Stimulated activated CD8-positive, alpha-beta memory T cell treated with anti-CD3 and anti-CD28 coated beads, Interleukin-15, amount 100 ng/mL, for 4 hours (primary cell): Measurements from ENCODE around the gene PTPN22.
"Not testable (repeated sequence)": the region's sequence is repeated elsewhere in the genome, so short reads cannot be mapped to it uniquely, and the experiment has no call there.

Experiments used
- DNase-seq, 2 donors: peaks; one replicate each; pipeline ENCODE4 v3.0.0-alpha.2; 2020; ENCODE audit warnings: low read depth in 2 of 2

Gene PTPN22

GRCh38 chr1:113852694-113853093 is 18.8 kb downstream of the PTPN22 start:
- not testable (repeated sequence) for DNase-seq

DNA sequence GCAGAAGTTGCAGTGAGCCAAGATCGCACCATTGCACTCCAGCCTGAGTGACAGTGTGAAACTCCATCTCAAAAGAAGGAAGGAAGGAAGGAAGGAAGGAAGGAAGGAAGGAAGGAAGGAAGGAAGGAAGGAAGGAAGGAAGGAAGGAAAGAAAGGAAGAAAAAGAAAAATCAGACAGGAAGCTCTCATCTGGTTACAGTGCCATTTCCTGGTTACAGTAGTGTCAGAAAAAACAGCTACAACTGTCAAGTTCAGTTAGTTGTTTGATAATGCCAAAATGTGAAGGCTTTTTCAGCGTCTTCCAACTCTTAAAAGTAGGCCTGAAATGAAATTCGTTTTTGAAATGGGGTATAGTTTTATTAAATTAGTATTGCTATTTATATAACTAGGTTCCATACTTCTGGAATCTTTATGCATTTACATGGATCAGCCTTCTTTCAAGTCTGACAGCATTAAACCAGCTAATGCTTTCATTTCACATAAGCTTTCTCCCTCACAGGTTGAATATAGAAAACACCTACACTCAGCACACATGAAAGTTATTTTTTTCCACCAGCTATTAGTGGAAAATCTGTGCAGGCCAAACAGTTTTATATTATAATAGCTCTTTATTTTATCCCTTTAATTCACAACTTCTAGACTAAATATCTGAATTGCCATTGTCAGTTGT is 21.2 kb downstream of the PTPN22 start:
- no peak for DNase-seq

GRCh38 chr1:113849072-113849471 is 22.4 kb downstream of the PTPN22 start:
- no peak for DNase-seq

DNA sequence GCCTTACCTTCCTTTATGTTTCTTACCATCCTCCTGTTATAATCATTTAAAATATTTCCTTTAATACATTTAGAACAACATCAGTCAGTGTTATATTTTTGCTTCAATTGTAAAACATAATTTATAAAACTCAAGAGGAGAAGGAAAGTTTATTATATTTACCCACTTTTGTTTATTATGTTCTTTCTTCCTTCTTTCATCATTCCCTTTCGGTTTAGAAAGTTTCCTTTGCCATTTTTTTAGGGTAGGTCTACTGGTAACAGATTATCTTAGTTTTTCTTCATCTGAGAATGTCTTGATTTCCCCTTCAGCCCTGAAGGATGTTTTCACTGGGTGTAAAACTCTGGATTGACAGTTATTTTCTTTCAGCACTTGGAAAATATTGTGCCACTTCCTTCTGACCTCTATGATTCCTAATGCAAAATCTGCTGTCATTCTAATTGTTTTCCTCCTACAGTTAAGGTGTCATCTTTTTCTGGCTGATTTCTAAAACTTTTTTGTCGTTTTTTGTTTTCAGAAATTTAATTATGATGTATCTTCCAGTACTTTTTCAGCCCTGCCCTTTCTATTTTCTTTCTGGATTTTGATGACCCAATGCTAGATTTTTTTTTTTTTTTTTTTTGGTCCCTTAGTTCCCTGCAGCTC is 25.0 kb downstream of the PTPN22 start:
- no peak for DNase-seq

- DNase-seq, result no peak
These were observed 35.0 kb downstream of the PTPN22 start for GRCh38 chr1:113836534-113836933.

GRCh38 chr1:113835686-113836290 is 35.7 kb downstream of the PTPN22 start:
- DNase-seq, result no peak

- DNase-seq, result no peak
These were observed 36.8 kb downstream of the PTPN22 start for GRCh38 chr1:113834716-113835115.

DNA sequence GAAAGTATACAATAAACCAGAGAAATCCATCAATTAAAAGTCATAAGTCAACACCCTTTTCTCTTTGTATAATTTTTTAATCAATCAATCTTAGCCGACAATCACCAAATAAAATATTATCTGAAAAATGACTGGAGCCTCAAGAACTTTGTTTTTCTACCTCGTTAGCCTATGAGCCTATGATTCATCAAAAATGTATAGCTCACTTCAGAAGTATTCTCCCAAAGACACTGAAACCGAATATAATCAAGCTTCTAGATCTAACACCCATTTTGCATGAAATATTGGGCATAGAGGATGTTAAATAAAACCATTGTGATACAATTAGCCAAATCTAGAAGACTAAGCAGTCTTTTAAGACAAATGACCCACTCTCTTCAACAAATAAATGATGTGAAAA is 41.5 kb downstream of the PTPN22 start:
- DNase-seq, result no peak

DNA sequence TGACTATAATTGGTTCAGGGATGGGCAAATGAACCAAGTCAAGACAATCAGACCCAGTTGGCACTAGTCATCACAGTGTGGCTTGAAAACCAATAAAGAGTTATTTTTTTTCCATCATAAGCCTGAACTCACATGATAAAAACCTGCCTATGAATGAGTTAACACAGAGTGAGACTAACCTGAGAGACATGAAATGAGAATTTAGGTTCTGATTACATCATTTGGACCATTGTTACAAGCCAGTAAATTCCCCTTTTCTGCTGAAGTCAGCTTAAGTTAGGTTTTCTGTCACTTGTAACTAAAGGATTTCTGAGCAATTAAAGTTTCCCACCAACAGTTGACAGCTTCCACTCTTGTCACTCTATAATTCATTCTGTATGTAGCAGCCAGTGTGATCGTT is 49.6 kb downstream of the PTPN22 start:
- DNase-seq, result no peak

- no peak for DNase-seq
These were observed 52.9 kb downstream of the PTPN22 start for GRCh38 chr1:113818578-113818977.

DNA sequence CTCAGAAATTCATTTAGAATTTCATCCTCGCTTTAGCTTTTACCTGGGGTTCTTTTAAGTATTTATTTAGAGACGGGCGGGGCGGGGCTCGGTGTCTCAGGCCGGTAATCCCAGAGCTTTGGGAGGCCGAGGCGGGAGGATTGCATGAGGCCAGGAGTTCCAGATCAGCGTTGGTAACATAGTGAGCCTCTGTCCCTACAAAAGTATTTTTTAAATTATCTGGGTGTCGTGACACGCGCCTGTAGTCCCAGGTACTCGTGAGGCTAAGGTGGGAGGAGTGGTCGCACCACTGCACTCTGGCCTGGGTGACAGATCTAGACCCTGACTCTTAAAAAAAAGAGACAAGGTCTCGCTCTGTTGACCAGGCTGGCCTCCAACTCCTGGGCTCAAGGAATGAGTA is 58.3 kb downstream of the PTPN22 start:
- no peak for DNase-seq

DNA sequence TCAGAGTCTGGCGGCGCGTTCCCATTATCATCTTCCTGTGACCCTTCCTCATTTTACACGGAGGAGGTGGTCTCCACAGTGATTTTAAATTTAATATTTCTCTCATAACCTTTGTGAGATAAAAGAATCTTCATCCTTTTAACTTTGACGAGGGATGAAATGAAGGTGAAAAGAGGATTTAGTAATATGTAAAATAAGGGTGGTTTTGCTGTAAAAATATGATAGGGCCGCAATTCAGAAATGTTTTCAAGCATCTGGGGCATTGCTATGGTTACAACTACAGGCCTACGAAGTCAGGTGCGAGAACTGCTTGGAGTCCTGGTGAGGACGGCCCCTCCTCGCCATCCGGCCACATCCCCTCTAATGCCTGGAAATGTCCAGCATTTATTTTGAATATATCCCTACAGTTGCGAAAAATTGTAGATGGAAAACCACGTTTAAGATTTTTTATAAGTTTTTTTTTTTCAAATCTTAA is 58.8 kb downstream of the PTPN22 start:
- DNase-seq, result no peak

DNA sequence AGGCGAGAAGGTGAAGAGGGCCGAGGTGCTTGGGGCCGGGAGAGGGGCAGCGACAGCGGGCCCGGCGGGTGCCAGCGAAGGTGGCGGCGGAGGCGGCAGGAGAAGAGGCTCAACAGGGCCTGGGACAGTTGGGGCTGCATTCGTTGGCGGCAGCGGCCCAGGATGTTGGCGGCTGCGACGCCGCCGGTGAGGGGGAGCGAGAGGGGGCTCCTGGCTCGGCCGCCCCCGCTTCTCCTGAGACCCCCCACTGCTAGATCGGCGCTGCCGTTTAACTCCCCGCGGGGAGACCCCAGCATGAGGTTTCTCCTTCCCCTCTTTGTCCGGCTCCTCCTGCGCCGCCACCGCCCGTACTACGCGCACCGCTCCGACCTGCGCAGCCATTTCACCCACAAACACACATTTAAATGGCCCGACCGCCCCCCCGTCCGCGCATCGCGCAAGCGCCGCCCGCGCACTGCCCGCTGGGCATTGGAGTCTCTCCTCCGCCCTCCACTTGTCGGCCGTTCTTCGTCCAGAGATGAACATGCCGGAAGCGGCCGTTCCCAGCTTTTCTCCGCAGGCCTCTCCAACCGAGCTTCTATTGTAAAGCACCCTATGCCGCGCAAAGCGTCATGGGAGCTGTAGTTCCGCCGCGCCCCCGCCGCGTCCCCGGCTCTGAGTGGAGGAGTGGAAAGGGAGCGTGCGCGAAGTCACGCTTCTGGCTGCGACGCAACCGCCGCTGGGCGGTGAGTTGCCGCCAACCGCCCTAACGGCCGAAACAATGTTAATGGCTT is 59.4 kb downstream of the PTPN22 start, which contains the start of gene RSBN1:
Gene RSBN1 (minus strand): TSS at position 589 of the 773 bp plus-strand sequence. CDS start 64 bp downstream, at position 525.
- DNase-seq, result peak; percentile 96

GRCh38 chr1:113811156-113811887 is 60.2 kb downstream of the PTPN22 start:
- peak in 1 of 2 donors; percentile 4 for DNase-seq

DNA sequence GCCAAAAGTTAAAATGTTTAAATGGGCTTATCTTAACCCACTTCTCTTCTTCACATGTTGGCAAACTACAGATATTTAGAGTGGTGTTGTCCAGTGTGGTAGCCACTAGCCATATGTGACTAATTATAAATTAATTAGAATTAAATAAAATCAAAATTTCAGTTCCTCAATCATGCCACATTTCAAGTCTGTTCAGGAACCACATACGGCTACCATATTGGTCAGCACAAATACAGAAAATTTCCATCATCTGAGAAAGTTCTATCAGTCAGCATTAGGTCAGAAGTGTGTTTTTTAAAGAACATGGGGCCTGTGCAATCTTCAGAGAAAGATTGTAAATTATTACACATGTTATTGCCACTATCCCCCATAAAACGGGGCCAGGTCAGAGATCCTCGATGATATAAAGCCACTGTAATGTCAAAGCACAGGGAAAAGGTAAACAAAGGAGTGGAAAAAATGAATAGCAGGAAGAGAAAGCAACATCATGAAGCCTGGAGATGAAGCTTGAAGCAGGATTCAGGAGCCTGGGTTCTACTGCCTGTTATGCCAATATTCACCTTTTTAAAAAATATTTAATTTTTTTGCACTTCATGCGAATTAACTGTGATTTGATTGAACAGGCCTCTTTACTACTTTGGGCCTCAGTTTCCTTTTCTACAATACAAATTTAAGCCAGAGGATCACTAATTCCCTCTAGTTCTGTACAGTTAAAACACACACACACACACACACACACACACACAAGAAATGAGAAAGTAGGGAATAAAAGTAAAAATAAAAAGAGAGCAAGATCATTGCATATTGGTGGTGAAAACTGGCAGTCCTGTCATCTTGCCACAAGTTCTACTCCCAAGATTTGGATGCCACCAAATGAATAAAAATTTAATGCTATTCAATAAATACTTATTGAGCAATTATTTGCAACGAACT is 61.6 kb downstream of the PTPN22 start:
- DNase-seq, result no peak

- no peak for DNase-seq
These were observed 62.9 kb downstream of the PTPN22 start for GRCh38 chr1:113808450-113809195.

DNA sequence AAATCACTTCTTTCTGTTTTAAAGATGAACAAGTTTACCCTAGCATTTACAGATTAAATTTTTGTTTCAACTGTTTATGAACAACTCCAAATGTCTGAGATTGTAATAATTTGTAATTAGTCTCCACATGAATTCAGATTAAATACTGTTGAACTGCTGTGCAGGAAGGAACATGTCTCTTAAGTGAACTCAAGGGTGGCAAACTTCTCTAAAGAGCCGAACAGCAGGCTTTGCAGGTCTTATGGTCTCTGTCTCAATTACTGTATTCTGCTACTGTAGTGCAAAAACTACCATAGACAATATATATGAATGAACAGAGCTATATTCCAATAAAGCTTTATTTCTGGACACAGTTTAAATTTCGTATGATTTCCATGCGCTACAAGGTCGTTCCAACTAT is 65.9 kb downstream of the PTPN22 start:
- no peak for DNase-seq

- DNase-seq, result no peak
These were observed 66.3 kb downstream of the PTPN22 start for GRCh38 chr1:113805256-113805531.

DNA sequence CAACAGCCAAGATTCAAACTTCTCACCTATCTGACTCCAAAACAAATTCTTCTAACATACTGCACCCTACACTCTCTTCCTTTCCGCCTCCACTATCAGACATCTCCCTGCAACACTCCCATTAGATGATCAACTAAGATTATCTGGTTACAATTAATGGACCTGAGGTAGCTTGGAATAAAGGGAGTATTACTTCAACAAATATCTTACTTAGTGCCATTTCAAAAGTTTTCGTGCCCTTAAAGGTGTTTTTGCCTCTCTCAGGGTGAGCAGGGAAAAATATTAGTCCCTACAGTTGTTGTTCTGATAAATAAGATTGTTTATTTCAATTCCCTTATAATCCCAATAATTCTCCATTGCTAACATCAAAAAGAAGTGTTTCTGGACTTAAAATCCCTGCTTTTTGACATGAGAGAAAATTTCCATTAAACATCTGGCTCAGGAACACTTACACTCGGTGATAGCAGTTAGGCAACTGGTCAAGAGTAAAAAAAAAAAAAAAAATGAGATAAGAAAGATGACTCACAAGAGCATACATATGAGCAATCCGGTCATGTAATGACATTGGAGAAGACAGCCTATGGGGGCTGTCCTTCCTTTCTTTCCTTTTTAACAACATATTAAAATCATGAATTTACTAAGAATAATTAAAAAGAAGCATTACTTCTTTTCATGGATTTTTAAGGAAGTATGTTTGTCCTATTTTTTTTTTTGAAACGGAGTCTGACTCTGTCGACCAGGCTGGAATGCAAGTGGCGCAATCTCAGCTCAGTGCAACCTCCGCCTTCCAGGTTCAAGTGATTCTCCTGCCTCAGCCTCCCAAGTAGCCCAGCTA is 66.9 kb downstream of the PTPN22 start:
- no peak for DNase-seq
